Mesodermal cell (in vitro differentiated cells): Measurements from ENCODE around the gene CELSR1.

ENCODE experiments used
- H3K27ac ChIP-seq: 2 replicates; pipeline ENCODE4 v1.7.0; 2013; ENCODE audit warnings: mild to moderate bottlenecking, low read depth, low read length, moderate library complexity; ENCODE audit not compliant: severe bottlenecking
- H3K36me3 ChIP-seq: 2 replicates; pipeline ENCODE4 v1.7.1; 2013; ENCODE audit warnings: mild to moderate bottlenecking, low read length, moderate library complexity; ENCODE audit not compliant: control insufficient read depth, insufficient read depth
- H3K4me1 ChIP-seq: one replicate; pipeline ENCODE4 v1.7.1; 2013; ENCODE audit warnings: mild to moderate bottlenecking, low read length; ENCODE audit not compliant: insufficient read depth, control insufficient read depth, poor library complexity, severe bottlenecking
- H3K4me3 ChIP-seq: 2 replicates; pipeline ENCODE4 v1.7.0; 2013; ENCODE audit warnings: low read length, control low read depth, mild to moderate bottlenecking; ENCODE audit not compliant: insufficient read depth, poor library complexity, severe bottlenecking; ENCODE audit errors: extremely low read depth
- H3K9me3 ChIP-seq: 2 replicates; pipeline ENCODE4 v1.7.1; 2013; ENCODE audit warnings: mild to moderate bottlenecking, low read length, moderate library complexity; ENCODE audit not compliant: control insufficient read depth
- WGBS, 2 experiments: methylation state at CpG; one replicate each; pipeline ENCODE4 v1.1.5; 2013; ENCODE audit warnings: missing lambda C conversion rate in 2 of 2; ENCODE audit not compliant: insufficient coverage in 2 of 2; 5-methylcytosine and 5-hydroxymethylcytosine counted together

CELSR1 gene

GRCh38 chr22:46463435-46464227 is 73.8 kb downstream of the CELSR1 start:
- Histone ChIP-seq H3K9me3 (no peaks in the 10 kb centered on the region), H3K27ac (no peak overlapping the region), H3K4me3 (no peak overlapping the region), H3K36me3 (no peaks in the 10 kb centered on the region), H3K4me1 (no peaks in the 10 kb centered on the region)
- 96 to 97% methylated on average over 68 to 70 of the region's 70 CpGs for WGBS, 2 experiments

GRCh38 chr22:46462726-46463371 is 74.6 kb downstream of the CELSR1 start:
- peaks cover 2% of the 10 kb centered on the region for H3K4me1 ChIP-seq
- no peaks in the 10 kb centered on the region for H3K9me3 ChIP-seq
- 91 to 95% methylated on average over 16 to 18 of the region's 18 CpGs for WGBS, 2 experiments
- no peak overlapping the region for H3K4me3 ChIP-seq
- no peak overlapping the region for H3K27ac ChIP-seq
- no peaks in the 10 kb centered on the region for H3K36me3 ChIP-seq

- Histone ChIP-seq H3K4me3 (no peak overlapping the region), H3K4me1 (peaks cover 6% of the 10 kb centered on the region), H3K9me3 (no peaks in the 10 kb centered on the region), H3K27ac (no peak overlapping the region), H3K36me3 (no peaks in the 10 kb centered on the region)
- 94 to 96% methylated on average over 14 to 16 of the region's 22 CpGs for WGBS, 2 experiments
Observed at GRCh38 chr22:46461566-46462180, 75.7 kb downstream of the CELSR1 start.

GRCh38 chr22:46460857-46461256 is 76.6 kb downstream of the CELSR1 start:
- 88 to 98% methylated on average over 3 to 7 of the region's 12 CpGs for WGBS, 2 experiments
- H3K36me3 ChIP-seq: no peaks in the 10 kb centered on the region
- H3K4me1 ChIP-seq: peaks cover 6% of the 10 kb centered on the region
- no peak overlapping the region for H3K27ac ChIP-seq
- H3K9me3 ChIP-seq: no peaks in the 10 kb centered on the region
- H3K4me3 ChIP-seq: no peak overlapping the region

GRCh38 chr22:46459347-46460065 is 77.9 kb downstream of the CELSR1 start:
- Histone ChIP-seq H3K9me3 (no peaks in the 10 kb centered on the region), H3K4me3 (no peak overlapping the region), H3K36me3 (no peaks in the 10 kb centered on the region), H3K4me1 (peaks cover 6% of the 10 kb centered on the region), H3K27ac (no peak overlapping the region)
- 95 to 97% methylated on average over 13 to 16 of the region's 17 CpGs for WGBS, 2 experiments

GRCh38 chr22:46458525-46458924 is 78.9 kb downstream of the CELSR1 start:
- Histone ChIP-seq H3K27ac (no peak overlapping the region), H3K36me3 (no peaks in the 10 kb centered on the region), H3K4me1 (peaks cover 11% of the 10 kb centered on the region), H3K4me3 (no peak overlapping the region), H3K9me3 (no peaks in the 10 kb centered on the region)
- 96% methylated on average over 4 to 7 of the region's 7 CpGs for WGBS, 2 experiments

GRCh38 chr22:46457502-46458488 is 79.6 kb downstream of the CELSR1 start:
- Histone ChIP-seq H3K27ac (no peak overlapping the region), H3K9me3 (no peaks in the 10 kb centered on the region), H3K36me3 (no peaks in the 10 kb centered on the region), H3K4me3 (no peak overlapping the region), H3K4me1 (peaks cover 11% of the 10 kb centered on the region)
- 80 to 86% methylated on average over 24 to 29 of the region's 34 CpGs for WGBS, 2 experiments

GRCh38 chr22:46456818-46457163 is 80.6 kb downstream of the CELSR1 start:
- Histone ChIP-seq H3K9me3 (no peaks in the 10 kb centered on the region), H3K27ac (no peak overlapping the region), H3K4me3 (no peak overlapping the region), H3K4me1 (peaks cover 11% of the 10 kb centered on the region), H3K36me3 (no peaks in the 10 kb centered on the region)
- WGBS, 2 experiments: 96% methylated on average over 10 to 12 of the region's 12 CpGs

GRCh38 chr22:46455446-46455845 is 82.0 kb downstream of the CELSR1 start:
- Histone ChIP-seq H3K4me1 (peaks cover 11% of the 10 kb centered on the region), H3K27ac (no peak overlapping the region), H3K9me3 (no peaks in the 10 kb centered on the region), H3K4me3 (no peak overlapping the region), H3K36me3 (no peaks in the 10 kb centered on the region)
- 91 to 95% methylated on average over 13 of the region's 13 CpGs for WGBS, 2 experiments
